GM18907 (cell line): ENCODE measurements around the gene NPEPL1.
"Not testable (repeated sequence)": the region's sequence is repeated elsewhere in the genome, so short reads cannot be mapped to it uniquely, and the experiment has no call there.

ENCODE experiments used
- ATAC-seq: cut with Tn5 transposase; IDR thresholded peaks from one replicate; pipeline ENCODE4 v1.9.1; 2021; ENCODE audit warnings: mild to moderate bottlenecking, moderate library complexity; ENCODE audit not compliant: unreplicated experiment

NPEPL1 gene

GRCh38 chr20:58731192-58731591 lies 38.6 kb downstream of the NPEPL1 start:
- no peak for ATAC-seq

- no peak for ATAC-seq
Observed at GRCh38 chr20:58737198-58737597, 44.6 kb downstream of the NPEPL1 start.

- no peak for ATAC-seq
Observed at GRCh38 chr20:58740356-58741308, 48.0 kb downstream of the NPEPL1 start.

GRCh38 chr20:58741384-58741783 lies 48.8 kb downstream of the NPEPL1 start:
- ATAC-seq = no peak

- no peak for ATAC-seq
Observed at GRCh38 chr20:58742668-58743566, 50.3 kb downstream of the NPEPL1 start.

GRCh38 chr20:58743929-58744534 lies 51.4 kb downstream of the NPEPL1 start:
- ATAC-seq = no peak

GRCh38 chr20:58744836-58745235 lies 52.2 kb downstream of the NPEPL1 start:
- no peak for ATAC-seq

GRCh38 chr20:58745391-58745790 lies 52.8 kb downstream of the NPEPL1 start:
- no peak for ATAC-seq

GRCh38 chr20:58746620-58747019 lies 54.0 kb downstream of the NPEPL1 start:
- ATAC-seq = no peak

GRCh38 chr20:58747211-58747610 lies 54.6 kb downstream of the NPEPL1 start:
- no peak for ATAC-seq

GRCh38 chr20:58748618-58749017 lies 56.0 kb downstream of the NPEPL1 start:
- ATAC-seq = no peak

- no peak for ATAC-seq
Observed at GRCh38 chr20:58749098-58749769, 56.6 kb downstream of the NPEPL1 start.

- ATAC-seq = no peak
Observed at GRCh38 chr20:58749979-58750378, 57.4 kb downstream of the NPEPL1 start.

GRCh38 chr20:58750706-58751105 lies 58.1 kb downstream of the NPEPL1 start:
- not testable (repeated sequence) for ATAC-seq

- no peak for ATAC-seq
Observed at GRCh38 chr20:58751979-58752378, 59.4 kb downstream of the NPEPL1 start.

- no peak for ATAC-seq
Observed at GRCh38 chr20:58752565-58752964, 60.0 kb downstream of the NPEPL1 start.

GRCh38 chr20:58753267-58753921 lies 60.8 kb downstream of the NPEPL1 start:
- no peak for ATAC-seq

GRCh38 chr20:58753922-58754551 lies 61.4 kb downstream of the NPEPL1 start:
- ATAC-seq = no peak

- no peak for ATAC-seq
Observed at GRCh38 chr20:58754584-58754983, 62.0 kb downstream of the NPEPL1 start.
